CD1c-positive myeloid dendritic cell (primary cell): ENCODE data around the gene GLP2R.
A peak's percentile ranks its signal among the peaks of the same experiment; 100 is the strongest.

Experiments used
- DNase-seq: peaks from one replicate; pipeline ENCODE4 v3.0.0-alpha.2; 2016; ENCODE audit errors: extremely low spot score

The GLP2R gene

DNA sequence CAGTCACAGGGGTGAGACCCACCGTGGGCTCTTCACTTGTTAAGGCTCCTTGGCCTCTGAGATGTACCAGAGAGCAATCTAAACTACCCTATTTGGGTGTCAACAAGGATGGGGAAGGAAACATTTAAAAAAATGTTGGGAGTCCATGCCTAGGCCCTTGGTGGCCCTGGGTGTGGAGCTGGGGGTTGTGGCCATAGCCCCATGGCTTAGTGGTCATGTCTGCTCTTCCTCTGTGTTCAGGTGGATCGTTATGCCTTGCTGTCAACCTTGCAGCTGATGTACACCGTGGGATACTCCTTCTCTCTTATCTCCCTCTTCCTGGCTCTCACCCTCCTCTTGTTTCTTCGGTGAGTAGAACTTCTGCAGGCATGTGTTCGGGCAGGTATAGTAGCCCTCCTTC lies 28.5 kb downstream of the GLP2R start:
- DNase-seq = no peak

DNA sequence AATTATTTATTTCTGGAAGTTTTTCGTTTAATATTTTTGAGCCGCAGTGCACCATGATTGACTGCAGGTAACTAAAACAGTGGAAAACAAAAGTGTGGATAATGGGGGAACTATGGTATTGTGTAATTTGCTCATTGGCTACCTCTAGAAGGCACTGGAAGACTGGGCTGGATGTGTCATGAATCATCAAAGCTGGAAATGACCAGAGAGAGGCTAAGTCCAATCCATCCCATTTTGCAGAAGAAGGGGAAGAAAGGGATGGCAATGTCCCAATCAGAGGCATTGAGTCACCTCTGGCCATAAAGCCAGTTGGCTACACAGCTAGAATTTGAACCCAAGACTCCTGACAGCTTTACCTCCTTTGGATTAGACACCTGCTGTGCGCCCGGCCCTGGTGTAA lies 29.3 kb downstream of the GLP2R start:
- DNase-seq = no peak

DNA sequence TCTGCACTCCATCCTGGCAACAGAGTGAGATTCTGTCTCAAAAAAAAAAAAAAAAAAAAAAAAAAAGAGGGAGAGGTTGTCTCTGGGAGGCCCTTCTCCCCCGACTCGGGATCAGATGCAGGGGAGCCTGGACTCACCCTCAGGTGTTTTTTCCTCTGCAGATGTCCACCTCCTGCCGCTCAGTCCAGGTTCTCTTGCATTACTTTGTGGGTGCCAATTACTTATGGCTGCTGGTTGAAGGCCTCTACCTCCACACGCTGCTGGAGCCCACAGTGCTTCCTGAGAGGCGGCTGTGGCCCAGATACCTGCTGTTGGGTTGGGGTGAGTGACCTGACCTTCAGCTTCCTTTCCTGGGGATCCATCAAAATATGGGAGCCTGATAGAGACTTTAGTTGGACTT lies 34.1 kb downstream of the GLP2R start:
- DNase-seq = no peak

DNA sequence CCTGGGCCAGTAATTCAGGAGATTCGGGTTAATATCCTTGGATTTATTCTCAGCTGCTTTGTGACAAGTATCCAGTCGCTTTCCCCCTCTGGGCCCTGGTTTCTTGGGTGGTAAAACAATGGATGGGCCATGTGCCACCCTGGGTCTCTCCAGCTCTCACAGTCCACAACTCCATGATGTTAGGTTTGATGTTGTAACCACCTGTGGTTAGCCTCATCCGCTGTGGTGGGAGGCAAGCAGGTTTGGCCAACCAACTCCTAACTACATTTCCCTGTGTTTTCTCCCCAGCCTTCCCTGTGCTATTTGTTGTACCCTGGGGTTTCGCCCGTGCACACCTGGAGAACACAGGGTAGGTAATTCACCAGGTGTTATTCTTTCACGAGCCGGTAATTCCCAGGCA lies 35.1 kb downstream of the GLP2R start:
- no peak for DNase-seq

DNA sequence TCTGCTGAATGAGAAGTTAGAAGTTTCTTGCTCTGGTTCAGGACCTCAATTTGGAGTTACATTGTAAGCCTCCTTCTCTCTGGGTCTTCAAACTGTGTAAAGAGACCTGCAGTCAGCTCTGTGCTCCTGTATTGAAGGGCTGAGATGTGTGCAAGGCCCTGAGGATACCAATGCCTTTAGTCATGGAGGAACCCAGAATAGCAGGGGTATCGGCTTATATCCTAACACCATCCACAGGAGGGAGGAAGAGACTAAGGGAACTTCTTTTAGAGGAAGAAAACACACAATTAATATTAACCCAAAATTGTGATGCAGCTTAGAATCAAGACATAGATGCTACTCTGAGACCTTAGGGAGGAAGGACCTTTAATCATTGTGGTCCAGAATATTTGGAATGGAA lies 36.5 kb downstream of the GLP2R start:
- no peak for DNase-seq

DNA sequence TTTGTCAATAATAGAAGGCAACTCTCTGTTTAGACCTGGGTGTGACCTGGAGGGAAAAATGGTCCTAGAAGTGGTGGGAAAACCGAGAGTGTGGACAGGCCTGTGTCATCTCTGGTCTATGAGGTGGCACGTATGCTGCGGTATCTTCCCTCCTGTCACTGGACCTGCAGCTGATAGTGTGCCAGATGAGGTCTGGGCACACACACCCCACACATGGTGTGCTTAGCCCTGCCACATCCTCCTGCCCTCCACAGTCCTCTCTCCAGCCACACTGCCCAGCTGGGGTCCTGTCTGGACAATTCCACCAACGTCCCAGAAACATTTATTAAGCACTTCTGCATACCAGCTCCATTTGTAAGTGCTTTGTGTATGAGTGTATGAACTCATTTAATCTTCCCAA lies 37.2 kb downstream of the GLP2R start:
- no peak for DNase-seq

DNA sequence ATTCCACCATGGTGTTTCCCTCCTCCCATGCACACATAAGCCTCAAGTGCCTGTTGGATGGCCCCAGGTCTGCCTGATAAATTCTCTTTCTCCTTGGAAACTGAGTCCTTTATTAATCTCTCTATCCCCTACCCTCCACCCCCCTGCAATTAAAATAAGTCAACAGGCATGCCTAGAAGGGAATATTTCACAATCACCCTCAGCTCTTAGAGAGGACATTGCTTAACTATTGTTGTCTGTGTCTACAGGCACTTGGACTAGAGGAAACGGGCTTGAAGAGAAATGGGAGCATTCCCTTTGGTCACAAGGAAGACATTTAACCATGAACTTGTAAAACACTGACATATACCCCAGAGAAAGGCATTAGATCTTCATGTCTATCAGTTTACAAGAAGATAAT lies 39.9 kb downstream of the GLP2R start:
- DNase-seq = no peak

DNA sequence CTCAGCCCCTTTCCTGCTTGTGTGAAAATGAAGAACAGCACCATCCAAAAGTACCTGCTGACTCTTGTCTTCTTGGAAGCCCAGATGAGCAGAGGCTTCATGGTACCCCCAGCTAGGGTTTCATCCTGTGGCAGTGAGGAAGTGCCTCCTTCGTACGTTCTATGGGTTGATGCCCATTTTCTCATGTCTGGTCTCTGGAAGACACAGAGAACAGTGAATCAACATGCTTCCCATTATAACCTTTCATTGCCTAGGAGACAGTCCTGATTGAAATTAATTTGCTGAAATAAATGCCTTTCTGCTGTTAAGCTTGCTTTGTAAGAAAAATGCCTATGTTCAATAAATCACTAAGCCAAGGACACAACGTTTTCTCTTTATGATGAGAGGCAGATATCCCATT lies 42.8 kb downstream of the GLP2R start:
- no peak for DNase-seq

DNA sequence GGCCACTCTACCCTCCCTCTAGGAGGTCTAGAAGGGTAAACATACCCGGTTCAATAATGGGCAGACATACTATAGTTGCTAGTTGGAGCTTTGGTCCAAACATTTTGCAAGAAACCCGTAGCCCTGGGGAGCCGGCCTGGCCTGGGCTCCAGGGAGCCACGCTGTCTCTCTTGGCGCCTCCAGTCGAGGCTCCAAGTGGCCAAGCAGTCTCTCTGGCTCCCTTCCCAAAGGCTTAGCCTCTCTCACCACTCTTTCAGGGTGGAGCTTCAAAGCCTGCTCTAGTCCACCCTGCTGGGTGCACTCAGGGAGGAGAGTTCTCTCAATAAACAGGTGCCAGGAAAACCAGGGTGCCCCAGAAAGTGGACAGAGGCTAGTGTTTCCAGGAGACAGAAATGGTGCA lies 47.1 kb downstream of the GLP2R start:
- DNase-seq = no peak

DNA sequence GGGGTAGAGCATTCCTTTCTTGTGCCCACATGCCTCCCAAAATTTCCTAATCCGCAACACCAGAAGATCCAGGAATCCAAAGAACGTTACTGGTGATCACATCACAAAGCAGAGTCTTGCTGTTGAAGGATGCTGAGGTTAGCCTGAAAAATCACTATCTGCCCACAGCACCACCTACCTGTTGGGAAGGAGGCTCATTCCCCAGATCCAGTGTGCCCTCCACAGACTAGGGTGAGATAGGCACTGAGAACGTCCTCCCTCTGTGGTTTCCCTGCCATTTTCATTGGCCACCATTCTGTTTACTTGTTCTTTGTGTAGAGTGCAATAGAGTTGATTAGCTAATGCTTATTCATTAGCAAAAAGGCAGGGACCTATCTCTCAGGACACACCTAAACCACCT lies 49.0 kb downstream of the GLP2R start:
- no peak for DNase-seq

DNA sequence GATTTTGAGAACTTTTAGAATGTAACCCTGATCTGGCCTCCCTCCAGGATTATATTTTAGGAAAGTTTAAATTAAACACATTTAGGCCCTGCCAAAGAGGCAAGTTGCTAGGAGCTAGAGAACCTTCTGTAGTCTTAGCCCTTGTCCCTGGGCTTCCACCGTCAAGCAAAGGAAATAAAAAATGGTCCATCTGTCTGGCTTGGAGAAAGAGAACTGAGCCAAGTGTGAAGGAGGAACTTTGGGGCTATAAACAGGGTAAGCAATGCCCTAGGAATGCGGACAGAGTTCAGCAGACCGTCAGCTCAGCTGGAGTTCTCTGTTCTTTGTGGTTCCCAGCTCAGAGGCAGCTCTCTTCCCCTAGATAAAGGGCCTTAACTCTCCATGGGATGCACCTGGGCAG lies 49.7 kb downstream of the GLP2R start:
- DNase-seq = peak; percentile 13

DNA sequence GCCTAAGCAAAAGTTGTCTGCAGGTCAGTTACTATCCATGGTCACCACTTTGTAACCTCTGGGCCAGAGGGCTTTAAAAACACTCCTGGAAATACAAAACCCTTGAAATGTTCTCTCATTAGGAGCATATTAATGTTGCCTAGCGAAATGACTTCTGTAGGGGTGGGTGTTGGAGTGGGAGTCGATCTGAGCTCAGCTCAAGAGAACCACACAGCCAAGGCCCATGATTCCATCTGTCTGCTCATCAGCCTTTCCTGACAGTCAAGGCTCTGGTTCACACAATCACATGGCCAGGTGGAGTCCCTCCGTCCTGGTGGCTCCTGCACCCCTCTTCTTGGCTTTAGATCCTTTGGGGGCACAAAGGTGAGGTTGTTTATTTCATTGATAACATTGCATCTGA lies 52.6 kb downstream of the GLP2R start:
- no peak for DNase-seq

DNA sequence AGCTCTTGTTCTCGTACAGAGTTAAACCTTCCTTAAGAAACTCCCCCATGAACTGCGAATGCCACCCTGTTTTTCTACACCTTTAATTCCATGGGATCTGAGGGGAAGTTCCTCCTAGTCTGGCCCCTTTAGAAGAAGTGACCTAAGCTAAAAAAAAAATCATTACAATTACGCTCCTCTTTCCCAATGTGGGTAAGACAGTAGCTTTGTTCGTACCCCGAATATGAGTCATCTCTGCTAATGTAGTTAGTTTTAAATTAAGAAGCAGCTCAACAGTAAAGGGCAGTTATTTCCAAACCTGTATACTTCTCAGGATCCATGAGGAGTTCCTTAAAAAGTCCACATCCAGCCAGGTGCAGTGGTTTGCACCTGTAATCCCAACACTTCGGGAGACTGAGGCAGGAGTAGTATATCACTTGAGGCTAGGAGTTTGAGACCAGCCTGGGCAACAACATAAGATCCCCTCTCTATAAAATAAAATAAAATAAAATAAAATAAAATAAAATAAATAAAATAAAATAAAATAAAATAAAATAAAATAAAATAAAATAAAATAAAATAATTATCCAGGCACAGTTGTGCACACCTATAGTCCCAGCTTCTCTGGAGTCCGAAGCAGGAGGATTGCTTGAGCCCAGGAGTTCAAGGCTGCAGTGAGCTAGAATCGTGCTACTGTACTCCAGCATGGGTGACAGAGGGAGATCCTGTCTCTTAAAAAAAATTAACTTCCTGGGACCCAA lies 53.2 kb downstream of the GLP2R start:
- peak; percentile 51 for DNase-seq

DNA sequence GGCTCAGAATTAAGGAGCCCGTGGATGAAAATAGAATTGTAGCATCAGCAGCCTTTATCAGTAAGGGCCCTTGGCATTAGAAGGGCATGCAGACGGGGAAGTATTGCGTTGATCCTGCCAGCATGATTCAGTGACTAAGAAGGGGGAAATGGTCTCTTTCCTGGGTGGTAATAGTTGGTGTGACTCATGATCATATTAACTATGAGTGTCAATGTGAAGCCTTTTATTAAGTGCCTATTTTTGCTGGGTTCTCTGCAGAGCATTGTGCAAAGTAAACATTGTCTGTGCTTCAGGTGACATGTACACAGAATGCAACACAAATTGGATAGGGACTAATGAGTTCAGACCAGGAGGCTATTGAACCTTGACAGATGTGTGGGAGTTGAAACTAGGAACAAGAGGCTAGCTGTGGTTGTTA lies 54.9 kb downstream of the GLP2R start:
- DNase-seq = peak; percentile 78

DNA sequence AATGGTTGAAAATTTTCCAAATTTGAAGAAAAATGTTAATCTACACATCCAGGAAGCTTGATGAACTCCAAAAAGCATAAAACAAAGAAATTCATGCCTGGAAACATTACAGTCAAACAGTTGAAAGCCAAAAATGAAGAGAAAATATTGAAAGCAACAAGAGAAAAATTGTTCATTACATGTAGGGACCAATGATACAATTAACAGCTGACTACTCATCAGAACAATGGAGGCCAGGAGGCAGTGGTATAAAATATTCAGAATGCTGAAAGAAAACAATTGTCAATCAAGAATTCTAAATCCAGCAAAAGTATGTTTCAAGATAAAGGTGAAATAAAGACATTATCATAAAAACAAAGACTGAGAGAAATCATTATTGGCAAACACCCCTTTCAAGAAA lies 57.7 kb downstream of the GLP2R start:
- DNase-seq = no peak

DNA sequence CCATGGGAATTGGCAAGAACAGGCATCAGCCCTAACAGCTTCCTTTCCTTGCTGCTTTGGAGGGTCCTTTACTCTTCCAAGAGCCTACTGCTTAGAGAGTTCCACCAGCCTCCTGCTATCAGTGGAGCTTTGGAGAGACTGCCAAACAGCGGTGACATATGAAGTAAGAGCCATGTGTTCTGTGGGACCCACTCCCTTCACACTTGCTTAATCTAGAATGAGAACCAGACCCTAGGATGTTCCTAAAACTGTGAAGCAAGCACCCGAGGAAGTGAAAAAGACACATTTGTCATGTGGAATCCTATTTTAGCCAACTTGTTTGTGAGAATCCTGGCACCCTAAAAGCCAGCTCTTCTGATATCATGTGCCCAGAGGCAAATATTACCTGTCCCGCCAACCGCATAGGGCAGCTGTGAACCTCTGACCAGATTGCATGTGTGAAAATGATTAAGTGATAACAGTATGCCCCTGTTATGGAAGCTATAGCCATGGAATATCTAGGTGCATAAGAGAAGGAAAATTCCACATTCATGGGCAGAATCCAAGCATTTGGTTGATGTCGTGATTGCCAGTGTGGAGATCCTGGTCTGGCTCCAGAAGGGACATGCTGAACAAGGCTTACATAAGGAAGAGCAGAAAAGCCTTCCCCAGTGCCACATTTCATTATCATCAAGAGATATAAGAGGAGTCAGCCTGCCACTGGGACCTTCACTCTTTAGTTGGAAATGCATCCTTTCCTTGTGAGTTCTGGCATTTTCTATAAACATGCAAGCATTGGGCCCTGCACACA lies 60.6 kb downstream of the GLP2R start:
- peak; percentile 30 for DNase-seq

DNA sequence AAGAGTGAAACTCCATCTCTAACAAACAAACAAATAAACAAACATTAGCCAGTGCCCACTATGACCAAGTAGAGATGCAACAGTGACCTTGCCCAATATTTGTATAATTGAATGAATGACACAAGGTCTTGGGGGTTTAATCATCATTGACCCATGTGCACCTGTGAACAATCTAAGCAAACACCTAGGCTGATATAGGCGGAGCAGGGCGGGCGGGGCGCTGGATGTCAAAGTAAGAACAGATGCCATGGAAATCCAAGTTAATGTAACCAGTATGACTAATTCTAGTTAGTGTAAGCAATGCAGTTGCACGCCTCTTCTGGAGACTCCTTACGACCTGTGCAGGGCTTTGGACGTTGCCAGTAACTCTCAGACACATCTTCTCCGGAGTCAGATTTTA lies 61.8 kb downstream of the GLP2R start:
- no peak for DNase-seq

DNA sequence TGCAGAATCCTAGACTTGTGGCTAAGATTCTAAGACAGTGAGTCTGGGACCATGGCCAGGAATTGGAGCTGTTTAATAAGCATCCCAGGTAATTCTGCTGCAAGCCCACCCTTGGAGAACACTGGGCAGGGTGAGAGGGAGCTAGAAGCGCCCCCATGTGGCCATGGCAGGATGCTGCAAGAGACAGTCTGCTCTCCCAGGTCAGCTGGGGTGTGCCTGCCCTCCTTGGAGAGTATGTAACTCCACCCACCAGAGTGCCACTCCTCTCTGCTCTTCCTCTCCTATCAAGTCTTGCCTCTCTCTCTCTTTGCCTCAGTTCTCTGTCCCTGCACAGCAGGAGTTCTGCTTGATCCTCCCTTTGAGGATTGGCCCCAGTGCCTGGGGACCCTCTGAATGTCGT lies 64.4 kb downstream of the GLP2R start:
- peak; percentile 38 for DNase-seq

DNA sequence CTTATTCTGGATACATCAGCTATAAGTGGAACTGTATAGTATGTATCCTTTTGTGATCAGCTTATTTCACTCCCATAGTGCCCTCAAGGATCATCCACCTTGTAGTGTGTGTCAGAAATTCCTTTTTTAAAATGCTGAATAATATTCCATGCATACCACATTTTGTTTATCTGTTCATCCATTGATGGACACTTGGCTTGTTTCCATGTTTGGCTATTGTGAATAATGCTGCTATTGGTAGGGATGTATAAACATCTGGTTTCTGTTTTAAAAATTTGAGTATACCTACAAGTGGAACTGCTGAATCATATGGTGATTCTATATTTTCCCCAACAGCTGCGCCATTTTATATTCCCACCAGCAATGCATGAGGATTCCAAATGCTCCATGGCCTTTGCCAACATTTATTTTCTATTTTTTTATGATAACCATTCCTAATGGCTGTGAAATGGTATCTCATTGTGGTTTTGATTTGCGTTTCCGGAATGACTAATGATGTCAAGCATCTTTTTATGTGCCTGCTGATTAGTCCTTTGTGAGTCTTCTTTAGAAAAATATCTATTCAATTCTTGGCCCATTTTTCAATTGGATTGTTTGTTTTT lies 67.8 kb downstream of the GLP2R start:
- DNase-seq = no peak

DNA sequence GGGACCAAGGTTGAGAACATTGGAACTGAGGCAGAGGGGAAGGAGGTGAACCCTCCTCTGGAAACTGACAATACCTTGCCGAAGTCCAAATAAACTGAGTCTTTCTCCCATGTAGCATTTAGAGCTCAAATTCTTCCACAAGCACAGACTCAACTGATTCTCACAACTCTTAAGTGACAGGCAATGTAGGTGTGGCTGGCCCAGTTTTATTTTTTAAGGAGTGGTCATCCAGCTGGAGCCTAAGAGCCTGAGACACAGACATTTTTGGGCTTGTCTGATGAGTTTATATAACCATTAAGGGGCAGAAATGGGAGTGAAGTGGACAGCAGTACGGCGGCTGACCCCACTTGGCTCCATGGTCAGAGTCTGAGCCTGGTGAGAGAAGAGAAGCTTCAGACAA lies 68.5 kb downstream of the GLP2R start:
- DNase-seq = no peak

DNA sequence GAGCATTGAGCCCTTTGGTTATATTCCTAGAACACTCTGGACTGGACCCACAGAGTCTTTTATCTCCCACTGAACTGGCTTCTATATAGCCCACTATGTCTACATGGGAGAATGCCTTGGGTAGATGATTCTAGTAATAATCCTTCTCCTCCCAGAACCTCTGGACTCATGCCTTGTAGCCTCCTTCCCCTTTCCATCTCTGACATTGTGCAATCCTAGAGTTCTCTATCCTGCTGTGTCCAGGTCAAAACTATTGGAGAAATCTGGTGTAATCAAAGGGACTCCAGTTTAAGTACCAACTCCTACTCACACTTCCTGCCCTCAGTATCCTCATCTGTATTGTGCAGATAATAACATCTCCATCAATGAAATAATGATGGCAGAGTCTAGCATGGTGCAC lies 70.2 kb downstream of the GLP2R start:
- DNase-seq = peak; percentile 20

DNA sequence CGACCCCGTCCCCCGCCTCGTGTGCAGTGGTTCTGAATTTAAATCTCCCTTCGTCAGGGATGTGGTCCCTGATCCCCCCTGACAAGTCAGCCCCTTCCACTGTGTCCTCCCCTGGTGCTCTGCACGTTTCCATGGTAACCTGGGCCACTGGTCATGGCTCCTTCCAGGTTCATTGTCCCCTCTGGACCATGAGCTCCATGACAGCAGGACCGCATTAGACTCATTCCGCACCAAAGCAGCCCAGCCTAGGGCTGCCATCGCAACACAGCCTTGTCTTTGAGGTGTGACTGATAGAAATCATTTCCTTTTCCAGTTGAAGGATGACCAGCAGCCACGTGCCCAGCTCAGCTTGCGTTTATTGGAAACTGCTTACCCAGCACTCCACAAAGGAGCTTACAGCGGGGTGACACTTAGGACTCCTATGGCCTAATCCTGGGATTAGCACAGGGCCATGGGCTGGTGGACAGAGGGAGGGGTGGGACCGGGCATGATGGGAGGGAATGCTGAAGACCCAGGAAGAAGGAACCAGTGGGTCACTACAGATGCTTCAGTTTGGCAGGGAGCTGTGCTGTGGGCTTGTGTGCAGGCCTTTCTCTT lies 71.7 kb downstream of the GLP2R start:
- DNase-seq = no peak

DNA sequence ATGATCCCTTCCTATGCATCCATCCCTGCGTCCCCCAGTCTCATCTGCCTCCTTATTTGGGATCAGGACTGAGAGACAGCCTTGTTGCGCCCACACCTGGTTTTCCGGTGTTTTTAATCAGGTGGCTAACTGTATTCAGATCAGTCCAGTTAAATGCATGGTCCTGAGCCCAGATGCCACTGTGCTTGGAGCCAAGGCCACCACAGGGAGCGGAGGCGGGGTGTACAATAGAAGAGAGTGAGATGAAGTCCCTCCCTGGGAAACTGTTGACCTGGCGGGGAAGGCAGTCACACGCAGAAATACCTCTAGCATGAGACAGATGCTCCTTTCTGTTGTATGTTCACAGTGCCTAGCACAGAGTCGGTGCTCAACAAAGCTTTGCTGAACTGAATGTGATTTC lies 73.1 kb downstream of the GLP2R start:
- no peak for DNase-seq
